Endometrial microvascular endothelial cells (primary cell): ENCODE results near the gene TMEM126B. TPM values are rescaled to one million over a fixed set of nuclear protein-coding genes. Genes with fewer than 3 reads are reported as not detected.

Source experiments
- in situ Hi-C: cut with HindIII; loops from 2 replicates; pipeline ENCODE4 v1.10.0; 2017; ENCODE audit warnings: low sequenced_read_pairs, low pct_unique_long_range_greater_than_20kb; ENCODE audit errors: inconsistent ontology term
- total RNA-seq: library from RNA; depleted of rRNA; stranded (reverse); fragments of >200 nt; gene quantifications from one replicate; pipeline ENCODE4 v1.2.3, GENCODE V29; 2015; ENCODE audit errors: inconsistent ontology term

Gene TMEM126B
- total RNA-seq, 1 donor from 2014 or later = 64.1 TPM

DNA sequence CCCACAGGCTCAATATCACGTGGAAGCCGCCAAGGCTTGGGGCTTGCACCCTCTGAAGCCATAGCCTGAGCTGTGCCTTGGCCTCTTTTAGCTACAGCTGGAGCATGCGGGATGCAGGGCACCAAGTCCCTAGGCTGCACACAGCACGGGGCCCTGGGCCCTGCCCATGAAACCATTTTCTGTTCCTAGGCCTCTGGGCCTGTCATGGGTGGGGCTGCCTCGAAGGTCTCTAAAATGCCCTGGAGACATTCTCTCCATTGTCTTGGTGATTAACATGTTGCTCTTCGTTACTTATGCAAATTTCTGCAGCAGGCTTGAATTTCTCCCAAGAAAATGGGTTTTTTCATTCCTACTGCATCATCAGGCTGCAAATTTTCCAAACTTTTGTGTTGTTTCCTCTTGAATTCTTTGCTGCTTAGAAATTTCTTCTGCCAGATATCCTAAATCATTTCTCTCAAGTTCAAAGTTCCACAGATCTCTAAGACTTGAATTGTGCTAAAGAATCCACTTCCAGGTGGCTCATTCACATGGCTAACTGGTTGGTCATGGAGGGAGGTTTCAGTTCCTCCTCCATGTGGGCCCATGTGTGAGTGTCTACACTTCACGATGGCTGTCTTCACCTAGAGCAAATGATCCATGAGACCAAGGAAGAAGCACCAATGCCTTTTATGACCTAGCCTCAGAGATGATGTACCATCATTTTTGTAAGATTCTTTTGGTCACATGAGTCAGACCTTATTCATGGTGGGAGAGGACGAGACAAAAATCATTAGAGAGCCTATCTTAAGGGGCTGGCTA, 43.9 kb downstream of the TMEM126B start:
- in situ Hi-C loops = no loop called here

DNA sequence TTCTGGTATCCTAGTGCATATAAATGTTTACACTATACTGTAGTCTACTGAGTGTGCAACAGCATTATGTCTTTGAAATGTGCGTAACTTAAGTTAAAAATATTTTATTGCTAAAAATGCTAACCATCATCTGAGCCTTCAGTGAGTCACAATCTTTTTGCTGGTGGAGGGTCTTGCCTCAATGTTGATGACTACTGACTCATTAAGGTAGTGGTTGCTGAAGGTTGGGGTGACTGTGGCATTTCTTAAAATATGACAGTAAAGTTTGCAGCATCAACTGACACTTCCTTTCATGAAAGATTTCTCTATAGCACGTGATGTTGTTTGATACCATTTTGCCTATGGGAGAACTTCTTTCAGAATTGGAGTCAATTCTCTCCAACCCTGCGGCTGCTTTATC, 45.0 kb downstream of the TMEM126B start:
- in situ Hi-C loops = no loop called here

DNA sequence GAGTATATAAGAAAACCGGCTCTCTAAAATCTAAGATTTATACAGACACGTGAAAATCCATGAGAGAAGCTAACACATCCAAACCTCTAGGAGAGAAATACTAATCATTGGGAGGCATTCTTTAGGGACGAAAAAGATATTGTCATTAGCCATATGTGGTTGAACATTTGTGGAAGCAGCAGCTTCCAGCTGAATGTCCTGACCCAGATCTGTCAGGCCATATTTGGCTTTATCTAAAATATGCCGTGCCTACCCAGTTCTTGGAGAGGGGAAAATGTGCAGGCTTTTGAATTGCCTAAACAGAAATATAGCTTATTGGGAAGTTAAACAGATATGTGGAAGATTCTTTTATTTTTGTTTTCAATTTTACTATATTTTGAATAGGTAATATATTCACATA, 51.2 kb downstream of the TMEM126B start:
- in situ Hi-C loops = loop anchor here (25.0 kb wide), 1 partner anchor 133 kb away; the partner anchor contains the start of gene SYTL2

DNA sequence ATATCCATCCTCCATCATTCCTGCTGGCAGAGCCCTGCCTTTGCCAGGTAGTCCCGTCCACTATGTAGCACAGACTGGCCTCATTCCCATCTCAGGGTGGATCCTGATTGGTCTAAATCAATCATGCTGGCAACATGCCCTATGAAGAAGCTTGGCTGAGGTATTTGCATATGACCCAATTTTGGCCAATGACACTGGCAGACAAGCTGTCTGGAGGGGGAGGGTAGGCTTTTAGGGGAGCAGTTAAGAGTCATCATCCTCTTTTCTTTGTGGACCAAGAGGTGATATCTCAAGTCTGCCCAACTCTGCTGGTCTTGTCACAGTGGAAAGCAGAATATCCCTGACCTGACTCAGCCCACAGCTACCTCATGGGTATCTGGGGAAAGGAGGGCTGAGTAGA, 52.5 kb downstream of the TMEM126B start:
- in situ Hi-C loops = loop anchor here (25.0 kb wide), 1 partner anchor 131 kb away; the partner anchor contains the start of gene SYTL2

DNA sequence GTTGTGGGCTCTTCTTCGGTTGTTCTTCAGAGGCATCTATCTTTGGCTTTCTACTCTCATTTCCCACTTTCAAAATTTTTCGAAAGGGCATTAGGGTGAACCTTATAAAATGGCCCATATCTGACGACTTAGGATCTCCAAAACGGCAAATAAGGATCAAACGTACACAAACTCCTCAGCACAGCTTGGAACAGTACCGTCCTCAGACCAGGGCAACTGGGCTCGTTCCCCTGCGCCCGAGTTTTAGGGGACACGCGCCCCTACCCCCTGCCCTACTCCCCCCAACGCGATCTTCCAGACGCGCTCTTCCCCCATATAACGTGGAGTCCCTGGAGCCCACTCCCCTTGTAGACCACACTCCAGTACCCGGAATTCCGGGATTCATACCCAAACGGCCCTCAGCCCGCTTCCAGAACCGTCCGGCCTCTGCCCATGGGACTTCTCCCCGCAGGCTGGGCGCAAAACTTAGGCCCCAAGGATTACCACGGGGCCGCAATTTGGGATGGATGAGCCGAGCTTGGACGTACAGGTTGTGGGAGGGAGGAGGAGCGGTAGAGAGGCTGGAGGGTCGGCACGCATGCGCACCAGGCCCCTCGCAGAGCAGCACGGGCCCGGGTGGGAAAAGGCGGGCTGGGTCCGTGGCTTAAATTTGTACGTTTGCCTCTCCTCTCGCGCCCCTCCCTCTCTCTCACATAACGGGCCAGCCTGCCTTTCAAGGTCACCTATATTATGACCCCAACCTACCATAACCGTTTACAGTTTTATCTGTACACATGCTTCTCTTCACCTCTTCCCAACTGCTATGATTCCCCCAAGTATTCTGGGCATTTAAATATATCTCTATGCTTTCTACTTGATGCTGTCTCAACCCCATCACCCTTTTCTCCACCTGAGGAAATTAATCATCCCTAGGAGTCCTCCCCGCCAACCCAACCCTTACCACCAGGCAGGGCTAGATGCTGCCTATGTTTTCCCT, 54.2 kb downstream of the TMEM126B start:
- in situ Hi-C loops = loop anchor here (25.0 kb wide), 1 partner anchor 130 kb away; the partner anchor contains the start of gene SYTL2

DNA sequence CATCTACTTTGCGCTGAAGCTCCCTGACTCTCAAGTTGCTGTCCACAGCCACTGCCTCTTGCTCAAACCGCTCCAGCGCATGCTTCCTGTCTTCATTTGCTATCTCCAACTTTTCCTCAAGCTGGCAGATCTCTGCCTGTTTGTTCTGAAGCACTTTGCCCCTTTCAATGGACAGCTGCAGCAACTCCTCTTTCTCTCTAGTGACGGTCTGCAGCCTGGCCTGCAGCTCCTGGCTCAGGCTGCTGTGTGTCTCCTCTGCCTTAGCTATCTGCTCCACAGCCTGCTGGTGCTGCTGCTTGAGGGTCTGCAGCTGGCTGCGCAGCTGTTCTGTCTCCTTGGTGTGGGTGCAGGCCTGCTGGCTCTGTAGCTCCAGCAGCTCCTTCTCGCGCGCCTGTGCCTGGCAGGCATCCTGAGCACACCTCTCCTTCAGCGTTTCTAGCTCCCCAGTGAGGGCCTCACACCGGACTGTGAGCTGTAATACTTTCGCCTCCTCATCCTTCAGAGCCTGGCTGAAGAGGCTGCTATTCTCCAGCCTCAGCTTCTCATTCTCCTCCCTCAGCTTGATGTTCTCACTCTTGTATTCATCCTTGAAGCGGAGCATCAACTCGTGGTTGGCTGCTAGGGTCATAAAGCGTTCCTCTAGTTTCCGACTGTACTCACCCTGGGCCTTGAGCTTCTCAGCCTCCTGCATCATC, 56.9 kb downstream of the TMEM126B start:
- in situ Hi-C loops = loop anchor here (25.0 kb wide), 1 partner anchor 127 kb away; the partner anchor contains the start of gene SYTL2

DNA sequence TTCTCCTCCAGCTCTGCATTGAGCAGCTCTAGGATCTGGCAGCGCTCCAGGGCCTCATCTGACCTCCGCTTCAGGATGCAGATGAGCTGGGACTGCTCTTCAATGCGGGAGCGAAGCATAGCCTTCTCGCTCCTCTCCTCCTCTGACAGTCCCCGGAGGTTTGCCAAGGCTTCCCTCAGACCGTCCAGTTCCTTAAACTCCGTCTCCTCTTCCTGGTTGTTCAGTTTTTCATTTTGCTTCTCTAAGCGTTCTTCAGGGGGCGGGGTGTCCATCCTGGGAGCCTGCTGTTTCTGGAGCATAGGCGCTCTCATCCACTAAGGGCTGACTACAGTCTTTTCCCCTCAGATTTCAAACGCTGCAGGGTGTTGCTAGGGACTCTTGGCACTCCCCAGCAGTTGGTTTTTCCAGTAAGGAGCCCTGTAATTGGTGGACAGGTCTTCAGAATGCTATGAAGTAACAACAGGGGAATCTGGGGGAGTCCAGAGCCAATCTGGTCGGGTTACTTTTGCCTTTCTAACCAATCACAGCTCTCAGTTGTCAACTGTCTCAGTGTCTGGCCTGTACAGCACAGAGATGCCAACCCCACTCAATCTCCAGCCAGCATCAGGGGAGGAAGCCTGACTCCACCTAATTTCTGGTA, 57.5 kb downstream of the TMEM126B start, which contains the start of gene CCDC89:
Gene CCDC89 (minus strand): TSS at position 376 of the 640 bp plus-strand sequence. CDS start 65 bp downstream, at position 311.
- in situ Hi-C loops = loop anchor here (25.0 kb wide), 1 partner anchor 126 kb away; the partner anchor contains the start of gene SYTL2

Other genes with a start within 250 kb of the TMEM126B start
- not detected for gene DLG2, start 1.2 kb upstream of the TMEM126B start, total RNA-seq
- gene TMEM126A, start 19.4 kb downstream of the TMEM126B start, total RNA-seq = 46.6 TPM
- gene CREBZF, start 36.5 kb downstream of the TMEM126B start, total RNA-seq = 17.7 TPM
- 0.46 TPM for gene CCDC89, start 57.6 kb downstream of the TMEM126B start, total RNA-seq
- 2.1 TPM for gene SYTL2, start 182.5 kb downstream of the TMEM126B start, total RNA-seq
- gene CCDC83, start 226.8 kb downstream of the TMEM126B start, total RNA-seq = not detected